ENCODE data around the gene SPEG.

The SPEG gene
- long read RNA-seq, transcript SPEG-203 (5 exons, 1,457 nt) = major isoform, 20 of 81 reads
- long read RNA-seq, transcript SPEG-218 (4 exons, 1,888 nt) = minor isoform, 7 of 81 reads
- long read RNA-seq, partial matches to known transcripts = 4 of 81 reads
- long read RNA-seq, other reads (novel, unspliced or antisense) = 47 of 81 reads

DNA sequence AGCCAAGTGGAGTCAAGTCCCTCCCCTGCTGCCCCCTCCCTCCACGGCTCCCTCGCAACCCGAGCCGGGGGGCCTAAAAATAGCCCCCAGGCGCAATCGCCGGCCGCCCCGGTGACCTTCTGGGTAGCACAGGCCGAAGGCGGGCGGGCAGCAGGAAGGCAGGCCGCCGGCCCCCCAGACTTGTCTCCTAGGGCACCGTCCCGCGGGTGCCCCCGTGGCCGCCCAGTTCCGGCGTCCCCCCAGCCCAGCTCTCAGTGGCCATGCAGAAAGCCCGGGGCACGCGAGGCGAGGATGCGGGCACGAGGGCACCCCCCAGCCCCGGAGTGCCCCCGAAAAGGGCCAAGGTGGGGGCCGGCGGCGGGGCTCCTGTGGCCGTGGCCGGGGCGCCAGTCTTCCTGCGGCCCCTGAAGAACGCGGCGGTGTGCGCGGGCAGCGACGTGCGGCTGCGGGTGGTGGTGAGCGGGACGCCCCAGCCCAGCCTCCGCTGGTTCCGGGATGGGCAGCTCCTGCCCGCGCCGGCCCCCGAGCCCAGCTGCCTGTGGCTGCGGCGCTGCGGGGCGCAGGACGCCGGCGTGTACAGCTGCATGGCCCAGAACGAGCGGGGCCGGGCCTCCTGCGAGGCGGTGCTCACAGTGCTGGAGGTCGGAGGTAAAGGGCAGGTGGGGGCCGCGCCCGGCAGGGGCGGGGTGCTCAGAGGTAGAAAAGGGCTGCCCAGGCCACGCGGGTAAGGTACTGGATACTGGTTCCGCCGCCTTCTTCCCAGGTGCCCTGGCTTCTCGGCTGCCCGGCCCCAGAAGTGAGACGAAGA is at the start of gene SPEG:
SPEG (plus strand) TSS at position 126 of the 808 bp plus-strand sequence; CDS start at position 261, 135 bp downstream.
- no peak for TF ChIP-seq POLR2AphosphoS5 (IDR thresholded peaks at IDR 0.05; ENCODE audit: low read depth)
- TF ChIP-seq, protein P1, sequence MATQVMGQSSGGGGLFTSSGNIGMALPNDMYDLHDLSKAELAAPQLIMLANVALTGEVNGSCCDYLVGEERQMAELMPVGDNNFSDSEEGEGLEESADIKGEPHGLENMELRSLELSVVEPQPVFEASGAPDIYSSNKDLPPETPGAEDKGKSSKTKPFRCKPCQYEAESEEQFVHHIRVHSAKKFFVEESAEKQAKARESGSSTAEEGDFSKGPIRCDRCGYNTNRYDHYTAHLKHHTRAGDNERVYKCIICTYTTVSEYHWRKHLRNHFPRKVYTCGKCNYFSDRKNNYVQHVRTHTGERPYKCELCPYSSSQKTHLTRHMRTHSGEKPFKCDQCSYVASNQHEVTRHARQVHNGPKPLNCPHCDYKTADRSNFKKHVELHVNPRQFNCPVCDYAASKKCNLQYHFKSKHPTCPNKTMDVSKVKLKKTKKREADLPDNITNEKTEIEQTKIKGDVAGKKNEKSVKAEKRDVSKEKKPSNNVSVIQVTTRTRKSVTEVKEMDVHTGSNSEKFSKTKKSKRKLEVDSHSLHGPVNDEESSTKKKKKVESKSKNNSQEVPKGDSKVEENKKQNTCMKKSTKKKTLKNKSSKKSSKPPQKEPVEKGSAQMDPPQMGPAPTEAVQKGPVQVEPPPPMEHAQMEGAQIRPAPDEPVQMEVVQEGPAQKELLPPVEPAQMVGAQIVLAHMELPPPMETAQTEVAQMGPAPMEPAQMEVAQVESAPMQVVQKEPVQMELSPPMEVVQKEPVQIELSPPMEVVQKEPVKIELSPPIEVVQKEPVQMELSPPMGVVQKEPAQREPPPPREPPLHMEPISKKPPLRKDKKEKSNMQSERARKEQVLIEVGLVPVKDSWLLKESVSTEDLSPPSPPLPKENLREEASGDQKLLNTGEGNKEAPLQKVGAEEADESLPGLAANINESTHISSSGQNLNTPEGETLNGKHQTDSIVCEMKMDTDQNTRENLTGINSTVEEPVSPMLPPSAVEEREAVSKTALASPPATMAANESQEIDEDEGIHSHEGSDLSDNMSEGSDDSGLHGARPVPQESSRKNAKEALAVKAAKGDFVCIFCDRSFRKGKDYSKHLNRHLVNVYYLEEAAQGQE (IDR thresholded peaks at IDR 0.05; ENCODE audit: insufficient replicate concordance, low read depth) = no peak
- TF ChIP-seq, protein P2, sequence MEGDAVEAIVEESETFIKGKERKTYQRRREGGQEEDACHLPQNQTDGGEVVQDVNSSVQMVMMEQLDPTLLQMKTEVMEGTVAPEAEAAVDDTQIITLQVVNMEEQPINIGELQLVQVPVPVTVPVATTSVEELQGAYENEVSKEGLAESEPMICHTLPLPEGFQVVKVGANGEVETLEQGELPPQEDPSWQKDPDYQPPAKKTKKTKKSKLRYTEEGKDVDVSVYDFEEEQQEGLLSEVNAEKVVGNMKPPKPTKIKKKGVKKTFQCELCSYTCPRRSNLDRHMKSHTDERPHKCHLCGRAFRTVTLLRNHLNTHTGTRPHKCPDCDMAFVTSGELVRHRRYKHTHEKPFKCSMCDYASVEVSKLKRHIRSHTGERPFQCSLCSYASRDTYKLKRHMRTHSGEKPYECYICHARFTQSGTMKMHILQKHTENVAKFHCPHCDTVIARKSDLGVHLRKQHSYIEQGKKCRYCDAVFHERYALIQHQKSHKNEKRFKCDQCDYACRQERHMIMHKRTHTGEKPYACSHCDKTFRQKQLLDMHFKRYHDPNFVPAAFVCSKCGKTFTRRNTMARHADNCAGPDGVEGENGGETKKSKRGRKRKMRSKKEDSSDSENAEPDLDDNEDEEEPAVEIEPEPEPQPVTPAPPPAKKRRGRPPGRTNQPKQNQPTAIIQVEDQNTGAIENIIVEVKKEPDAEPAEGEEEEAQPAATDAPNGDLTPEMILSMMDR (IDR thresholded peaks at IDR 0.05; ENCODE audit: insufficient read depth, low read length) = no peak
- no peak within 1 kb of the TSS for H3K4me3 ChIP-seq (replicated peaks; ENCODE audit: insufficient read depth, low read length)
- H3K27ac ChIP-seq (replicated peaks) = no peak within 1 kb of the TSS
- H3K27me3 ChIP-seq (ENCODE audit: insufficient read depth, poor library complexity, severe bottlenecking) = peaks cover 29% of the 10 kb centered on the region
- DNase-seq (ENCODE audit: low read depth in 1 of 2, low spot score in 1 of 2) = no peak

DNA sequence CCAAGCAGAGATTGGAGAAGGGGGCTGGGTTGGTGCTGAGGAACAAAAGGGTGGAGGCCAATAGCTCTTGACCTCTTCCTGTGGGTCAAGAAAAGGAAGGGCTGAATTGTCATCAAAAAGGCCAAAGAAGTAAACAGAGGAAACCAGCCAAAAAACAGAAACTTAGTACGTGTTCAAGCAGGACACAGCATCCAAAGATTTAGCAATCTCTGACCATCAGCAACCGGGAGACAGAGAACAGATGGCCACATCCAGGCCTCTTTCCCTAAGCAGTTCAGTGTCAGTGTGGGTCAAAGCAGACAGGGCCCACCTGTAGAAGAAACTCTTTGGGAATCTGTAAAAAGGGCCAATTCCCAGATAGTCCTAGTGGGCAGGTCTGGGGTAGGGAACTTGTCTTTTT is 49.8 kb upstream of the SPEG start:
- Histone ChIP-seq H3K4me3 (replicated peaks; ENCODE audit: insufficient read depth, low read length) (no peak overlapping the region), H3K27ac (replicated peaks) (no peak overlapping the region), H3K27me3 (ENCODE audit: insufficient read depth, poor library complexity, severe bottlenecking) (no peaks in the 10 kb centered on the region)
- TF ChIP-seq GABPA (IDR thresholded peaks at IDR 0.05; ENCODE audit: low read depth) (no peak), POLR2AphosphoS5 (IDR thresholded peaks at IDR 0.05; ENCODE audit: low read depth) (no peak), SPI1 (IDR thresholded peaks at IDR 0.05; ENCODE audit: borderline replicate concordance, low read depth) (no peak)
- TF ChIP-seq, protein P1 (IDR thresholded peaks at IDR 0.05; ENCODE audit: insufficient replicate concordance, low read depth) = no peak
- TF ChIP-seq, protein P2 (IDR thresholded peaks at IDR 0.05; ENCODE audit: insufficient read depth, low read length) = no peak
- DNase-seq (ENCODE audit: low read depth in 1 of 2, low spot score in 1 of 2) = no peak

DNA sequence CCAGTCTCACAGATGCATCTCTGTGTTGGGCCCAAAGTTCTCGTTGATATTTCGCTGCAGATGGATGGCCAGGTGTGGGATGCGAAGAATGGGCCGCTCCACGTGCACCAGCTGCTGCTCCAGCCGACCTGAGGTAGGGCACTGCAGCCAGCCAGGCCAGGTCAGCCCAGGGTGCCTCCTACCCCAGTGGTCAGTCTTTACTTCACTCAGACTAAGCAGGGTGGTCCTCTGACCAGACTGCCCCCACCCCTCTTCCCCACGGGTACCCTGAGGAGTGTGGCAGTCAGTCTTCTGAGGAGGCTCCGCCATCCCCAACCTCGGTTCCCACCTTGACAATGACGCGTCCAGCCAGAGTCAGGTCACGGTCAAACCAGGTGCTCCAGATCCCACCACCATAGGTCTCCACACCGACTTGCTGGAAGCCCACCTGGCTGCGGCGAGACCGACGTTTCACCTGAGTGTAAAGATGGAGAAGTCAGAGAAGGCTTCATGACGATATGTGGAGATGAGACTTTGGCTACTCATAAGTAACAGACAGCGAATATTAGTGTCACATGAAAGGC is 48.6 kb upstream of the SPEG start:
- Histone ChIP-seq H3K27me3 (ENCODE audit: insufficient read depth, poor library complexity, severe bottlenecking) (no peaks in the 10 kb centered on the region), H3K27ac (replicated peaks) (no peak overlapping the region), H3K4me3 (replicated peaks; ENCODE audit: insufficient read depth, low read length) (no peak overlapping the region)
- TF ChIP-seq SPI1 (IDR thresholded peaks at IDR 0.05; ENCODE audit: borderline replicate concordance, low read depth) = no peak
- TF ChIP-seq, protein P1 (IDR thresholded peaks at IDR 0.05; ENCODE audit: insufficient replicate concordance, low read depth) = no peak
- TF ChIP-seq, protein P2 (IDR thresholded peaks at IDR 0.05; ENCODE audit: insufficient read depth, low read length) = no peak
- no peak for TF ChIP-seq POLR2AphosphoS5 (IDR thresholded peaks at IDR 0.05; ENCODE audit: low read depth)
- TF ChIP-seq GABPA (IDR thresholded peaks at IDR 0.05; ENCODE audit: low read depth) = no peak
- no peak for DNase-seq (ENCODE audit: low read depth in 1 of 2, low spot score in 1 of 2)
